Naive B cell (primary cell): ENCODE data around the gene FXN. TPM values are rescaled to one million over a fixed set of nuclear protein-coding genes. Genes with fewer than 3 reads are reported as not detected.

ENCODE experiments used
- ATAC-seq, 2 donors: fragments of 150-1000 bp; cut with Tn5 transposase; 2 replicates each; pipeline ENCODE4 v1.10.0; 2021; ENCODE audit warnings: low read depth in 2 of 2, mild to moderate bottlenecking in 2 of 2, moderate library complexity in 2 of 2
- DNase-seq: peaks from one replicate; pipeline ENCODE4 v3.0.0; 2022
- H3K27ac Mint-ChIP-seq, 6 donors: one replicate each; pipeline ENCODE4 v1.8.0; 2020 to 2022; ENCODE audit warnings: mild to moderate bottlenecking in 6 of 6, mixed read lengths in 6 of 6, moderate library complexity in 5 of 6, inconsistent platforms in 2 of 6
- H3K27me3 Mint-ChIP-seq, 3 donors: one replicate each; pipeline ENCODE4 v1.8.0; 2021 to 2022; ENCODE audit warnings: mixed read lengths in 3 of 3, mild to moderate bottlenecking in 1 of 3
- H3K36me3 Mint-ChIP-seq, 2 donors: one replicate each; pipeline ENCODE4 v1.8.0; 2020 to 2022; ENCODE audit warnings: mixed read lengths in 2 of 2, inconsistent platforms in 1 of 2, mild to moderate bottlenecking in 1 of 2
- H3K4me1 Mint-ChIP-seq, 3 donors: one replicate each; pipeline ENCODE4 v1.8.0; 2020 to 2022; ENCODE audit warnings: mixed read lengths in 3 of 3, inconsistent platforms in 1 of 3, mild to moderate bottlenecking in 1 of 3, moderate library complexity in 1 of 3
- H3K4me3 Mint-ChIP-seq, 8 donors: one replicate each; pipeline ENCODE4 v1.8.0; 2020 to 2022; ENCODE audit warnings: mild to moderate bottlenecking in 8 of 8, mixed read lengths in 8 of 8, moderate library complexity in 8 of 8, inconsistent platforms in 2 of 8
- H3K9me3 Mint-ChIP-seq, 7 donors: one replicate each; pipeline ENCODE4 v1.8.0; 2020 to 2022; ENCODE audit warnings: mixed read lengths in 7 of 7, mild to moderate bottlenecking in 5 of 7, inconsistent platforms in 2 of 7, moderate library complexity in 1 of 7
- polyA plus RNA-seq, 6 donors: library from polyadenylated mRNA; unstranded; fragments of 300-500 nt; fragmentation: Illumina TruSeq; gene quantifications; one replicate each; pipeline ENCODE4 v1.2.3, GENCODE V29; 2021; ENCODE audit warnings: low read depth in 6 of 6

The FXN gene
- polyA plus RNA-seq, 6 donors from 2014 or later = 24.5 to 32.4 (median 27.7) TPM

GRCh38 chr9:69058101-69058500 lies 22.5 kb downstream of the FXN start:
- Mint-ChIP-seq H3K4me1 (peaks cover 5 to 10% (median 6%) of the 10 kb centered on the region in 3 donors), H3K36me3 (peaks cover 26% of the 10 kb centered on the region in 2 donors), H3K4me3 (no peak overlapping the region), H3K27ac (no peak overlapping the region), H3K27me3 (no peaks in the 10 kb centered on the region), H3K9me3 (peaks cover 0 to 4% (median 0%) of the 10 kb centered on the region in 7 donors)
- DNase-seq (no peak), ATAC-seq (no peak)

GRCh38 chr9:69060766-69061165 lies 25.2 kb downstream of the FXN start:
- Mint-ChIP-seq H3K27ac (peak overlapping the region in 1 of 6 donors; percentile 16), H3K36me3 (peaks cover 25 to 29% of the 10 kb centered on the region in 2 donors), H3K27me3 (no peaks in the 10 kb centered on the region), H3K4me3 (no peak overlapping the region), H3K4me1 (peaks cover 5 to 10% (median 6%) of the 10 kb centered on the region in 3 donors), H3K9me3 (peaks cover 0 to 4% (median 0%) of the 10 kb centered on the region in 7 donors)
- ATAC-seq (no peak), DNase-seq (no peak)

- Mint-ChIP-seq H3K9me3 (peaks cover 0 to 4% (median 0%) of the 10 kb centered on the region in 7 donors), H3K27me3 (no peaks in the 10 kb centered on the region), H3K36me3 (peaks cover 23 to 37% of the 10 kb centered on the region in 2 donors), H3K4me1 (peaks cover 3 to 7% (median 6%) of the 10 kb centered on the region in 3 donors), H3K27ac (peak overlapping the region in 1 of 6 donors; percentile 59), H3K4me3 (no peak overlapping the region)
- no peak for DNase-seq
- no peak for ATAC-seq
These were observed 26.6 kb downstream of the FXN start for GRCh38 chr9:69062195-69062594.

- ATAC-seq = no peak
- peaks cover 0 to 7% (median 6%) of the 10 kb centered on the region in 3 donors for H3K4me1 Mint-ChIP-seq
- H3K36me3 Mint-ChIP-seq = peaks cover 22 to 32% of the 10 kb centered on the region in 2 donors
- H3K27me3 Mint-ChIP-seq = no peaks in the 10 kb centered on the region
- peak overlapping the region in 1 of 8 donors; percentile 44 for H3K4me3 Mint-ChIP-seq
- H3K9me3 Mint-ChIP-seq = peaks cover 0 to 4% (median 0%) of the 10 kb centered on the region in 7 donors
- no peak overlapping the region for H3K27ac Mint-ChIP-seq
- DNase-seq = no peak
These were observed 28.3 kb downstream of the FXN start for GRCh38 chr9:69063839-69064238.

- Mint-ChIP-seq H3K4me3 (no peak overlapping the region), H3K27me3 (no peaks in the 10 kb centered on the region), H3K27ac (no peak overlapping the region), H3K4me1 (peaks cover 0 to 3% (median 2%) of the 10 kb centered on the region in 3 donors), H3K36me3 (peaks cover 18 to 28% of the 10 kb centered on the region in 2 donors), H3K9me3 (peaks cover 0 to 4% (median 0%) of the 10 kb centered on the region in 7 donors)
- ATAC-seq (no peak), DNase-seq (no peak)
These were observed 30.1 kb downstream of the FXN start for GRCh38 chr9:69065660-69066059.

GRCh38 chr9:69066955-69067354 lies 31.4 kb downstream of the FXN start:
- Mint-ChIP-seq H3K9me3 (no peaks in the 10 kb centered on the region), H3K4me1 (no peaks in the 10 kb centered on the region), H3K27ac (no peak overlapping the region), H3K4me3 (no peak overlapping the region), H3K27me3 (no peaks in the 10 kb centered on the region), H3K36me3 (peaks cover 17 to 23% of the 10 kb centered on the region in 2 donors)
- ATAC-seq (no peak), DNase-seq (no peak)

GRCh38 chr9:69070201-69070600 lies 34.6 kb downstream of the FXN start:
- Mint-ChIP-seq H3K4me1 (no peaks in the 10 kb centered on the region), H3K4me3 (no peak overlapping the region), H3K9me3 (no peaks in the 10 kb centered on the region), H3K27ac (no peak overlapping the region), H3K36me3 (peaks cover 21 to 23% of the 10 kb centered on the region in 2 donors), H3K27me3 (no peaks in the 10 kb centered on the region)
- ATAC-seq = no peak
- DNase-seq = no peak

GRCh38 chr9:69071059-69071458 lies 35.5 kb downstream of the FXN start:
- no peaks in the 10 kb centered on the region for H3K4me1 Mint-ChIP-seq
- H3K4me3 Mint-ChIP-seq = no peak overlapping the region
- ATAC-seq (no peak), DNase-seq (no peak)
- no peaks in the 10 kb centered on the region for H3K9me3 Mint-ChIP-seq
- no peak overlapping the region for H3K27ac Mint-ChIP-seq
- peaks cover 16 to 21% of the 10 kb centered on the region in 2 donors for H3K36me3 Mint-ChIP-seq
- H3K27me3 Mint-ChIP-seq = no peaks in the 10 kb centered on the region

GRCh38 chr9:69073103-69073502 lies 37.6 kb downstream of the FXN start:
- H3K4me3 Mint-ChIP-seq = no peak overlapping the region
- no peaks in the 10 kb centered on the region for H3K9me3 Mint-ChIP-seq
- ATAC-seq = no peak
- no peaks in the 10 kb centered on the region for H3K4me1 Mint-ChIP-seq
- H3K36me3 Mint-ChIP-seq = peaks cover 1 to 22% of the 10 kb centered on the region in 2 donors
- no peaks in the 10 kb centered on the region for H3K27me3 Mint-ChIP-seq
- no peak overlapping the region for H3K27ac Mint-ChIP-seq
- no peak for DNase-seq

- no peaks in the 10 kb centered on the region for H3K27me3 Mint-ChIP-seq
- H3K4me3 Mint-ChIP-seq = no peak overlapping the region
- H3K27ac Mint-ChIP-seq = peak overlapping the region in 1 of 6 donors; percentile 16
- no peaks in the 10 kb centered on the region for H3K4me1 Mint-ChIP-seq
- DNase-seq (no peak), ATAC-seq (no peak)
- H3K9me3 Mint-ChIP-seq = no peaks in the 10 kb centered on the region
- peaks cover 15 to 22% of the 10 kb centered on the region in 2 donors for H3K36me3 Mint-ChIP-seq
These were observed 39.2 kb downstream of the FXN start for GRCh38 chr9:69074801-69075200.

GRCh38 chr9:69076550-69076949 lies 41.0 kb downstream of the FXN start:
- H3K36me3 Mint-ChIP-seq = peaks cover 15 to 26% of the 10 kb centered on the region in 2 donors
- H3K4me3 Mint-ChIP-seq = no peak overlapping the region
- H3K9me3 Mint-ChIP-seq = peaks cover 0 to 4% (median 0%) of the 10 kb centered on the region in 7 donors
- DNase-seq = no peak
- no peaks in the 10 kb centered on the region for H3K4me1 Mint-ChIP-seq
- no peaks in the 10 kb centered on the region for H3K27me3 Mint-ChIP-seq
- peak overlapping the region in 1 of 6 donors; percentile 22 for H3K27ac Mint-ChIP-seq
- ATAC-seq = no peak

- Mint-ChIP-seq H3K27ac (peak overlapping the region in 1 of 6 donors; percentile 2), H3K4me1 (no peaks in the 10 kb centered on the region), H3K27me3 (no peaks in the 10 kb centered on the region), H3K36me3 (peaks cover 14 to 15% of the 10 kb centered on the region in 2 donors), H3K9me3 (peaks cover 0 to 4% (median 0%) of the 10 kb centered on the region in 7 donors), H3K4me3 (no peak overlapping the region)
- DNase-seq (no peak), ATAC-seq (no peak)
These were observed 42.5 kb downstream of the FXN start for GRCh38 chr9:69078069-69078468.

GRCh38 chr9:69078581-69078980 lies 43.0 kb downstream of the FXN start:
- Mint-ChIP-seq H3K9me3 (peaks cover 0 to 4% (median 0%) of the 10 kb centered on the region in 7 donors), H3K36me3 (peaks cover 9 to 15% of the 10 kb centered on the region in 2 donors), H3K4me3 (no peak overlapping the region), H3K4me1 (no peaks in the 10 kb centered on the region), H3K27me3 (no peaks in the 10 kb centered on the region), H3K27ac (peak overlapping the region in 2 of 6 donors; percentile 2 to 23)
- no peak for DNase-seq
- no peak for ATAC-seq

GRCh38 chr9:69079186-69079585 lies 43.6 kb downstream of the FXN start:
- H3K36me3 Mint-ChIP-seq = peaks cover 9 to 15% of the 10 kb centered on the region in 2 donors
- ATAC-seq (no peak), DNase-seq (no peak)
- H3K9me3 Mint-ChIP-seq = peaks cover 0 to 4% (median 0%) of the 10 kb centered on the region in 7 donors
- no peaks in the 10 kb centered on the region for H3K4me1 Mint-ChIP-seq
- no peak overlapping the region for H3K4me3 Mint-ChIP-seq
- no peak overlapping the region for H3K27ac Mint-ChIP-seq
- no peaks in the 10 kb centered on the region for H3K27me3 Mint-ChIP-seq
